Breast epithelium (tissue), 4 donors: Measurements from ENCODE around the gene FCHSD2. TPM values are rescaled to one million over a fixed set of nuclear protein-coding genes. Genes with fewer than 3 reads are reported as not detected.

Experiments
- DNase-seq, 2 donors: peaks; one replicate each; pipeline ENCODE4 v3.0.0-alpha.2; 2019; ENCODE audit warnings: low spot score in 2 of 2
- H3K27ac ChIP-seq, 2 donors: fragments of 200-600 bp; sonication (generic) in 1 of 2; one replicate each; pipeline ENCODE4 v1.5.1; 2016 to 2019; ENCODE audit warnings: mild to moderate bottlenecking in 1 of 2
- H3K27me3 ChIP-seq, 2 donors: fragments of 200-600 bp; sonication (generic) in 1 of 2; one replicate each; pipeline versions ENCODE4 v1.5.1 to v1.6.0; 2017 to 2019; ENCODE audit warnings: control low read depth in 1 of 2, mild to moderate bottlenecking in 1 of 2
- H3K36me3 ChIP-seq: fragments of 200-600 bp; one replicate; pipeline ENCODE4 v1.5.1; 2019
- H3K4me1 ChIP-seq, 2 donors: fragments of 200-600 bp; sonication (generic); one replicate each; pipeline ENCODE4 v1.5.1; 2016 to 2019; ENCODE audit warnings: control low read depth in 1 of 2
- H3K4me3 ChIP-seq, 3 donors: fragments of 200-600 bp; sonication (generic); 1 replicate in 2 of 3; 2 replicates in 1 of 3; pipeline ENCODE4 v1.5.1; 2016 to 2019; ENCODE audit warnings: mild to moderate bottlenecking in 3 of 3, moderate library complexity in 2 of 3
- H3K9me3 ChIP-seq, 2 donors: fragments of 200-600 bp; sonication (generic) in 1 of 2; one replicate each; pipeline ENCODE4 v1.5.1; 2016 to 2019; ENCODE audit warnings: control low read depth in 1 of 2
- CTCF ChIP-seq, 3 donors: fragments of 450-650 bp; IDR thresholded peaks; one replicate each; pipeline ENCODE4 v1.5.1; 2016 to 2017; ENCODE audit warnings: antibody characterized with exemption in 3 of 3, mild to moderate bottlenecking in 3 of 3, moderate library complexity in 3 of 3
- POLR2A ChIP-seq: fragments of 450-650 bp; IDR thresholded peaks from one replicate; pipeline ENCODE4 v1.6.1; 2016; ENCODE audit warnings: antibody characterized with exemption, mild to moderate bottlenecking, moderate library complexity
- POLR2AphosphoS5 ChIP-seq, 3 donors: sonication (generic); formaldehyde crosslinking; IDR thresholded peaks; one replicate each; pipeline ENCODE4 v1.6.1; 2017; ENCODE audit warnings: antibody characterized with exemption in 3 of 3
- intact Hi-C: fragments of 100-400 bp; cut with DNase I; formaldehyde crosslinking; loops from one replicate; pipeline ENCODE4 v1.15.1; 2023; ENCODE audit warnings: low total_unique reads
- total RNA-seq, 3 donors: library from RNA; depleted of rRNA; stranded (reverse); fragments of >200 nt; gene quantifications; one replicate each; pipeline ENCODE4 v1.1.0, GENCODE V29; 2016

The FCHSD2 gene
- total RNA-seq, 3 donors from 2014 or later: 15.5 to 23.4 (median 19.0) TPM

GRCh38 chr11:72974487-72975205, 167.5 kb downstream of the FCHSD2 start:
- intact Hi-C loops: no loop called here
- Histone ChIP-seq H3K27me3 (no peaks in the 10 kb centered on the region), H3K4me1 (no peaks in the 10 kb centered on the region), H3K9me3 (peaks cover 0 to 4% of the 10 kb centered on the region in 2 donors), H3K4me3 (no peak overlapping the region), H3K27ac (no peak overlapping the region), H3K36me3 (no peaks in the 10 kb centered on the region)
- DNase-seq: no peak
- TF ChIP-seq POLR2A (no peak), CTCF (IDR thresholded peaks at IDR 0.05) (no peak), POLR2AphosphoS5 (IDR thresholded peaks at IDR 0.05) (no peak)

- no peak overlapping the region for H3K4me3 ChIP-seq
- H3K27me3 ChIP-seq: no peaks in the 10 kb centered on the region
- no peak overlapping the region for H3K27ac ChIP-seq
- DNase-seq: no peak
- H3K4me1 ChIP-seq: no peaks in the 10 kb centered on the region
- TF ChIP-seq POLR2A (no peak), POLR2AphosphoS5 (IDR thresholded peaks at IDR 0.05) (no peak), CTCF (IDR thresholded peaks at IDR 0.05) (no peak)
- H3K36me3 ChIP-seq: no peaks in the 10 kb centered on the region
- intact Hi-C loops: no loop called here
- peaks cover 0 to 4% of the 10 kb centered on the region in 2 donors for H3K9me3 ChIP-seq
Measured at GRCh38 chr11:72972496-72973128, 169.5 kb downstream of the FCHSD2 start.

GRCh38 chr11:72971192-72971967, 170.7 kb downstream of the FCHSD2 start:
- H3K4me3 ChIP-seq: no peak overlapping the region
- no peaks in the 10 kb centered on the region for H3K27me3 ChIP-seq
- no peak overlapping the region for H3K27ac ChIP-seq
- DNase-seq: no peak
- intact Hi-C loops: no loop called here
- H3K4me1 ChIP-seq: no peaks in the 10 kb centered on the region
- no peaks in the 10 kb centered on the region for H3K9me3 ChIP-seq
- TF ChIP-seq CTCF (IDR thresholded peaks at IDR 0.05) (no peak), POLR2AphosphoS5 (IDR thresholded peaks at IDR 0.05) (no peak), POLR2A (no peak)
- H3K36me3 ChIP-seq: no peaks in the 10 kb centered on the region

- Histone ChIP-seq H3K4me1 (no peaks in the 10 kb centered on the region), H3K27me3 (no peaks in the 10 kb centered on the region), H3K4me3 (no peak overlapping the region), H3K27ac (no peak overlapping the region), H3K36me3 (no peaks in the 10 kb centered on the region), H3K9me3 (no peaks in the 10 kb centered on the region)
- DNase-seq: no peak
- TF ChIP-seq POLR2A (no peak), POLR2AphosphoS5 (IDR thresholded peaks at IDR 0.05) (no peak), CTCF (IDR thresholded peaks at IDR 0.05) (no peak)
- intact Hi-C loops: no loop called here
Measured at GRCh38 chr11:72970557-72971118, 171.5 kb downstream of the FCHSD2 start.
